Measurements from ENCODE around the gene CSMD2. TPM values are rescaled to one million over a fixed set of nuclear protein-coding genes. Genes with fewer than 3 reads are reported as not detected.

Gene CSMD2
- total and polyA plus RNA-seq, 2 of the 4 experiments (the other 2 are of a cell fraction), result under 0.01 to 0.36 TPM

DNA sequence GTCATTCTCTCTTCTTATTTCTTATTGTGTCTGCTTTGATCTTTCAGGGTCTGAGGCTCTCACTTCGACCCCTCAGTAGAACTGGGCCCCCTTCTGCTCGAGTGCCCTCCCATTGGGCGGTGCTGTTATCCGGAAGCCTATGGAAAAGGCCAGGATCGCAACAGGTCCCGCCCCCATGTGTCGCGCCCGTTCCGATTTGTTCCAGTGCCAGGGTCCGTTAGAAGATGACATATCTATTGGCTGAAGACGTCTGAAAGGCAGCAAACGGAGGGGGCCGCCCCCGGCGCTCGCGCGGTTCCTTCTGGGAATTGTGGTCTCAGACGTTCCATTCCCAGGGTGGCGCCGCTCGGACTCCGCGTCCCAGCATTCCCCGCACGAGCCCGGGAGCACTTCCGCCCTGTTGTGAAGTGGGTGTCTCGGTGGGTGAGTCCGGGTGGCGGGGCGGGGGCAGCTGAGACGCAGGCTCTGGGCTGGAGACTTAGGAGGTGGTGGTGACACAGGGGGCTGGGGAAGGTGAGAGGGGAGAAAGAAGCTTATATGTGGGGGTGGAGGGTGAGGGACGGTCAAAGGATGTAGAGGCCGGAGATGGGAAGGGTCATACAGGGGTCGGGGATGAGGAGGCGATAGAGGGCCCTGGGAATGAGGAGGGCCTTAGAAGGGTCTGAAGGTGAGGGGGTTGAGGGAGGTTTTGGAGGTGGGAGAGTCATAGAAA is 692.6 kb downstream of the CSMD2 start, which contains the start of gene ZSCAN20:
ZSCAN20 (plus strand) TSS at position 377 of the 712 bp plus-strand sequence. CDS start 6,644 bp downstream, outside the sequence.
- WGBS, 2 experiments (ENCODE audit: extremely low coverage in 2 of 2, insufficient read length in 1 of 2), result 1% methylated on average over 13 of the region's 38 CpGs; no CpG with 5 or more reads in 1 of the 2 experiments
- peak within 1 kb of the TSS; percentile 48 for H3K56ac ChIP-seq (ENCODE audit: extremely low read depth, insufficient read depth, low read length)

More for the DNA sequence above, 692.6 kb downstream of the CSMD2 start, which contains the start of gene ZSCAN20:
- ATAC-seq (ENCODE audit: low read depth), result peak; percentile 89
- Histone ChIP-seq H3K4ac (ENCODE audit: low read depth, low read length) (peak within 1 kb of the TSS; percentile 87), H3K14ac (replicated peaks; ENCODE audit: low read depth, low read length) (peak within 1 kb of the TSS; percentile 93), H3K36me3 (ENCODE audit: control insufficient read depth, insufficient read depth, low read length) (no peaks in the 10 kb centered on the region; the same call in 1 of the 2 replicates), H2AK9ac (replicated peaks; ENCODE audit: low read depth, low read length, poor library complexity) (peak within 1 kb of the TSS; percentile 80), H2BK120ac (ENCODE audit: low read depth, low read length) (peak within 1 kb of the TSS; percentile 33), H2BK20ac (ENCODE audit: low read depth, low read length) (peak within 1 kb of the TSS; percentile 64; the same call in 1 of the 2 replicates), H2AK5ac (ENCODE audit: low read depth, low read length) (peak within 1 kb of the TSS; percentile 47), H4K20me1 (ENCODE audit: insufficient read depth, low read length) (no peaks in the 10 kb centered on the region), H3K27me3 (ENCODE audit: control insufficient read depth, insufficient read depth, low read length) (no peaks in the 10 kb centered on the region), H4K5ac (ENCODE audit: low read depth, low read length) (peak within 1 kb of the TSS; percentile 81), H3K9me3 (ENCODE audit: control insufficient read depth, insufficient read depth, low read length) (no peaks in the 10 kb centered on the region), H2AFZ (replicated peaks; ENCODE audit: low read length, poor library complexity) (peak within 1 kb of the TSS; percentile 93), H3K4me3 (ENCODE audit: insufficient read depth, low read depth, low read length) (peak within 1 kb of the TSS; percentile 77), H3K4me1 (ENCODE audit: control insufficient read depth, insufficient read depth, low read length) (peaks cover 12% of the 10 kb centered on the region), H2BK15ac (ENCODE audit: low read depth, low read length) (peak within 1 kb of the TSS; percentile 90), H3K27ac (ENCODE audit: insufficient read depth, low read length) (peak within 1 kb of the TSS; percentile 69), H3K18ac (ENCODE audit: low read depth, low read length) (peak within 1 kb of the TSS; percentile 38), H2BK5ac (ENCODE audit: low read depth, low read length, poor library complexity, severe bottlenecking) (peak within 1 kb of the TSS; percentile 70), H3K9me1 (ENCODE audit: insufficient read depth, low read length) (peaks cover 14% of the 10 kb centered on the region), H4K8ac (ENCODE audit: low read depth in 2 of 2, low read length in 2 of 2) (peak within 1 kb of the TSS; percentile 95 to 96), H4K91ac (ENCODE audit: insufficient read depth, low read depth, low read length) (peak within 1 kb of the TSS; percentile 66), H3K9ac (ENCODE audit: low read depth, low read length) (peak within 1 kb of the TSS; percentile 83), H3K4me2 (ENCODE audit: low read depth, low read length) (peak within 1 kb of the TSS; percentile 91), H3K23ac (ENCODE audit: low read depth, low read length) (peak within 1 kb of the TSS; percentile 46; the same call in 1 of the 2 replicates), H3K79me1 (ENCODE audit: low read depth in 1 of 2, low read length in 2 of 2) (peaks cover 24 to 40% of the 10 kb centered on the region in 2 experiments)
- BruUV-seq (replicated peaks), result no TSS peak
- POLR2A ChIA-PET (ENCODE audit: unreplicated experiment), result no interaction called here
- DNase-seq, result peak; percentile 98
- TF ChIP-seq, protein P1, sequence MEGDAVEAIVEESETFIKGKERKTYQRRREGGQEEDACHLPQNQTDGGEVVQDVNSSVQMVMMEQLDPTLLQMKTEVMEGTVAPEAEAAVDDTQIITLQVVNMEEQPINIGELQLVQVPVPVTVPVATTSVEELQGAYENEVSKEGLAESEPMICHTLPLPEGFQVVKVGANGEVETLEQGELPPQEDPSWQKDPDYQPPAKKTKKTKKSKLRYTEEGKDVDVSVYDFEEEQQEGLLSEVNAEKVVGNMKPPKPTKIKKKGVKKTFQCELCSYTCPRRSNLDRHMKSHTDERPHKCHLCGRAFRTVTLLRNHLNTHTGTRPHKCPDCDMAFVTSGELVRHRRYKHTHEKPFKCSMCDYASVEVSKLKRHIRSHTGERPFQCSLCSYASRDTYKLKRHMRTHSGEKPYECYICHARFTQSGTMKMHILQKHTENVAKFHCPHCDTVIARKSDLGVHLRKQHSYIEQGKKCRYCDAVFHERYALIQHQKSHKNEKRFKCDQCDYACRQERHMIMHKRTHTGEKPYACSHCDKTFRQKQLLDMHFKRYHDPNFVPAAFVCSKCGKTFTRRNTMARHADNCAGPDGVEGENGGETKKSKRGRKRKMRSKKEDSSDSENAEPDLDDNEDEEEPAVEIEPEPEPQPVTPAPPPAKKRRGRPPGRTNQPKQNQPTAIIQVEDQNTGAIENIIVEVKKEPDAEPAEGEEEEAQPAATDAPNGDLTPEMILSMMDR (conservative IDR thresholded peaks at IDR 0.05; ENCODE audit: low read depth, low read length), result no peak
- TF ChIP-seq POLR2A (IDR thresholded peaks at IDR 0.05; ENCODE audit: low read depth, low read length) (peak; percentile 82), RFX5 (IDR thresholded peaks at IDR 0.05; ENCODE audit: low read depth, low read length) (no peak), MAFK (IDR thresholded peaks at IDR 0.05; ENCODE audit: low read depth, low read length) (no peak), MAZ (IDR thresholded peaks at IDR 0.05; ENCODE audit: borderline replicate concordance, low read depth, low read length) (peak; percentile 95), SMC3 (IDR thresholded peaks at IDR 0.05; ENCODE audit: low read depth, low read length) (no peak), FOS (IDR thresholded peaks at IDR 0.05; ENCODE audit: low read depth, low read length) (peak; percentile 14; the same call in 1 of the 2 replicates), BHLHE40 (IDR thresholded peaks at IDR 0.05; ENCODE audit: low read depth, low read length) (peak; percentile 72), CEBPB (IDR thresholded peaks at IDR 0.05; ENCODE audit: low read depth, low read length) (no peak), MXI1 (IDR thresholded peaks at IDR 0.05; ENCODE audit: borderline replicate concordance, low read depth, low read length) (no peak), NFE2L2 (IDR thresholded peaks at IDR 0.05; ENCODE audit: low read depth, low read length) (no peak), RCOR1 (IDR thresholded peaks at IDR 0.05; ENCODE audit: insufficient replicate concordance, low read length) (no peak)
- CTCF ChIA-PET, result interaction anchor here (0.8 to 1.0 kb wide), 4 partner anchors 33 to 386 kb away, joined by 3 read pairs; no protein-coding TSS in a partner anchor
- in situ Hi-C loops (cut with MboI; ENCODE audit: low sequenced_read_pairs) (no loop called here), intact Hi-C loops (cut with micrococcal nuclease) (loop anchor here (1.0 to 5.0 kb wide), 3 partner anchors 141 to 290 kb away; partner anchors contain the start of gene TRIM62), dilution Hi-C loops (cut with HindIII; ENCODE audit: low sequenced_read_pairs, unreplicated experiment) (no loop called here)
